ENCODE data around the gene TMEM200C. TPM values are rescaled to one million over a fixed set of nuclear protein-coding genes. Genes with fewer than 3 reads are reported as not detected.
A peak's percentile ranks its signal among the peaks of the same experiment; 100 is the strongest.

The TMEM200C gene
- total RNA-seq, 1 experiment from 2014 or later = not detected

GRCh38 chr18:5874336-5874735 is 21.0 kb downstream of the TMEM200C start:
- no peak overlapping the region for H3K4me3 Mint-ChIP-seq (ENCODE audit: low read depth, unreplicated experiment)
- CTCF ChIA-PET = no interaction called here

GRCh38 chr18:5872886-5873285 is 22.4 kb downstream of the TMEM200C start:
- CTCF ChIA-PET = no interaction called here

More at GRCh38 chr18:5874336-5874735, 21.0 kb downstream of the TMEM200C start:
- H3K27ac Mint-ChIP-seq (ENCODE audit: unreplicated experiment) = no peak overlapping the region
- no peaks in the 10 kb centered on the region for H3K4me1 Mint-ChIP-seq (ENCODE audit: low read depth, unreplicated experiment)
- no peaks in the 10 kb centered on the region for H3K36me3 Mint-ChIP-seq (ENCODE audit: insufficient read depth, unreplicated experiment)
- H3K27me3 Mint-ChIP-seq (ENCODE audit: unreplicated experiment) = peaks cover 35% of the 10 kb centered on the region
- BruUV-seq (replicated peaks) = no TSS peak
- TF ChIP-seq CTCF (IDR thresholded peaks at IDR 0.05; ENCODE audit: unreplicated experiment) = no peak
- intact Hi-C loops (cut with micrococcal nuclease; ENCODE audit: unreplicated experiment) = no loop called here
- no peaks in the 10 kb centered on the region for H3K9me3 Mint-ChIP-seq (ENCODE audit: low read depth, unreplicated experiment)
- DNase-seq = no peak

GRCh38 chr18:5871426-5871825 is 23.9 kb downstream of the TMEM200C start:
- Mint-ChIP-seq H3K4me1 (ENCODE audit: low read depth, unreplicated experiment) (no peaks in the 10 kb centered on the region), H3K36me3 (ENCODE audit: insufficient read depth, unreplicated experiment) (no peaks in the 10 kb centered on the region), H3K27ac (ENCODE audit: unreplicated experiment) (no peak overlapping the region), H3K27me3 (ENCODE audit: unreplicated experiment) (peaks cover 19% of the 10 kb centered on the region), H3K9me3 (ENCODE audit: low read depth, unreplicated experiment) (no peaks in the 10 kb centered on the region), H3K4me3 (ENCODE audit: low read depth, unreplicated experiment) (no peak overlapping the region)
- no peak for TF ChIP-seq CTCF (IDR thresholded peaks at IDR 0.05; ENCODE audit: unreplicated experiment)
- BruUV-seq (replicated peaks) = no TSS peak
- DNase-seq = no peak
- CTCF ChIA-PET = no interaction called here
- intact Hi-C loops (cut with micrococcal nuclease; ENCODE audit: unreplicated experiment) = no loop called here

More at GRCh38 chr18:5872886-5873285, 22.4 kb downstream of the TMEM200C start:
- Mint-ChIP-seq H3K36me3 (ENCODE audit: insufficient read depth, unreplicated experiment) (no peaks in the 10 kb centered on the region), H3K4me3 (ENCODE audit: low read depth, unreplicated experiment) (no peak overlapping the region), H3K27me3 (ENCODE audit: unreplicated experiment) (peaks cover 21% of the 10 kb centered on the region), H3K27ac (ENCODE audit: unreplicated experiment) (no peak overlapping the region), H3K9me3 (ENCODE audit: low read depth, unreplicated experiment) (no peaks in the 10 kb centered on the region), H3K4me1 (ENCODE audit: low read depth, unreplicated experiment) (no peaks in the 10 kb centered on the region)
- intact Hi-C loops (cut with micrococcal nuclease; ENCODE audit: unreplicated experiment) = no loop called here
- BruUV-seq (replicated peaks) = no TSS peak
- no peak for DNase-seq
- TF ChIP-seq CTCF (IDR thresholded peaks at IDR 0.05; ENCODE audit: unreplicated experiment) = no peak

GRCh38 chr18:5868218-5868854 is 27.0 kb downstream of the TMEM200C start:
- no peaks in the 10 kb centered on the region for H3K36me3 Mint-ChIP-seq (ENCODE audit: insufficient read depth, unreplicated experiment)
- peak; percentile 61 for DNase-seq
- intact Hi-C loops (cut with micrococcal nuclease; ENCODE audit: unreplicated experiment) = loop anchor here (1.0 to 5.0 kb wide), 2 partner anchors 653 to 1019 kb away; no protein-coding TSS in a partner anchor

More at GRCh38 chr18:5868218-5868854, 27.0 kb downstream of the TMEM200C start:
- TF ChIP-seq CTCF (IDR thresholded peaks at IDR 0.05; ENCODE audit: unreplicated experiment) = peak; percentile 46
- H3K27ac Mint-ChIP-seq (ENCODE audit: unreplicated experiment) = no peak overlapping the region
- no peak overlapping the region for H3K4me3 Mint-ChIP-seq (ENCODE audit: low read depth, unreplicated experiment)
- H3K27me3 Mint-ChIP-seq (ENCODE audit: unreplicated experiment) = peaks cover 15% of the 10 kb centered on the region
- H3K4me1 Mint-ChIP-seq (ENCODE audit: low read depth, unreplicated experiment) = no peaks in the 10 kb centered on the region
- CTCF ChIA-PET = interaction anchor here (0.7 to 0.9 kb wide), 3 partner anchors 653 to 1018 kb away, joined by 3 to 7 read pairs (median 3); no protein-coding TSS in a partner anchor
- H3K9me3 Mint-ChIP-seq (ENCODE audit: low read depth, unreplicated experiment) = no peaks in the 10 kb centered on the region
- BruUV-seq (replicated peaks) = no TSS peak
